HFF-Myc (cell line): ENCODE measurements around the gene MAP3K10.

Experiments
- DNase-seq: peaks from one replicate; pipeline ENCODE4 v3.0.0-alpha.2; 2011; ENCODE audit warnings: low read depth; ENCODE audit errors: extremely low read depth
- H3K4me3 ChIP-seq: replicated peaks from 2 replicates; pipeline ENCODE4 v1.5.1; 2011; ENCODE audit warnings: low read depth, mild to moderate bottlenecking, control low read depth, low read length
- TF ChIP-seq, protein P1 (sequence below): IDR thresholded peaks from 2 replicates; pipeline ENCODE4 v1.5.1; 2012; ENCODE audit warnings: mild to moderate bottlenecking, low read depth, low read length, control low read depth; ENCODE audit errors: missing control alignments

MAP3K10 gene

DNA sequence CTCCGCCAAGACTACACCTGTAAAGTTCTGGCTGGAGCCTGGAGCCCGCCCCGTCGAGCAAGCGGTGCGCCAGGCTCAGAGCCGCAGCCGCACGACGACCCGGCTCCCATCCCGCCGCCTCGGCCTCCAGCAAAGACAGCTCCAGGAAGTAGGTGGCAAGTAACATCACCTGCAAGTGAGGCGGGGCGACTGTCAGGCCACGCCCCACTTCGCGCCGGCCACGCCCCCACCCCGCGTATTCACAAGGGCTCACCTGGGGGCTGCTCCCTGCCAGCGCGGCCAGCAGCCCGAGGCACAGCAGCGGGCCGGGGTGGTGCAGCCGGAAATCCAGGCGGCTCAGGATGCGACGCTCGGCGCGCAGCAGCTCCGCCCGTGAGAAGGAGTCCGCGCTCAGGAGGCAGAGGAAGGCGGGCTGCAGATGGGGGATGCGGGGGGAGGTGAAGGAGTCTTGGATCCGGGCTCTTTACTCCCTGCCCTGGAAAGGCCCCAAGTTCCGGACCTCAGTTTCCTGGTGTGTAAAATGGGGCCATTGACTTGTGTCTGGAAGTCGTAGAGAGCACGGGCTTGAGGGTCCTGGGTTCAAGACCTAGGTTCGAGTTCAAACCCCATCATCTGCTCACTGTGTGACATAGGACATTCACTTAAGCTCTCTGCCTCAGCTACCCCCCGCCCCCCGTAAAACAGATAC lies 32.1 kb downstream of the MAP3K10 start:
- DNase-seq = no peak
- TF ChIP-seq, protein P1, sequence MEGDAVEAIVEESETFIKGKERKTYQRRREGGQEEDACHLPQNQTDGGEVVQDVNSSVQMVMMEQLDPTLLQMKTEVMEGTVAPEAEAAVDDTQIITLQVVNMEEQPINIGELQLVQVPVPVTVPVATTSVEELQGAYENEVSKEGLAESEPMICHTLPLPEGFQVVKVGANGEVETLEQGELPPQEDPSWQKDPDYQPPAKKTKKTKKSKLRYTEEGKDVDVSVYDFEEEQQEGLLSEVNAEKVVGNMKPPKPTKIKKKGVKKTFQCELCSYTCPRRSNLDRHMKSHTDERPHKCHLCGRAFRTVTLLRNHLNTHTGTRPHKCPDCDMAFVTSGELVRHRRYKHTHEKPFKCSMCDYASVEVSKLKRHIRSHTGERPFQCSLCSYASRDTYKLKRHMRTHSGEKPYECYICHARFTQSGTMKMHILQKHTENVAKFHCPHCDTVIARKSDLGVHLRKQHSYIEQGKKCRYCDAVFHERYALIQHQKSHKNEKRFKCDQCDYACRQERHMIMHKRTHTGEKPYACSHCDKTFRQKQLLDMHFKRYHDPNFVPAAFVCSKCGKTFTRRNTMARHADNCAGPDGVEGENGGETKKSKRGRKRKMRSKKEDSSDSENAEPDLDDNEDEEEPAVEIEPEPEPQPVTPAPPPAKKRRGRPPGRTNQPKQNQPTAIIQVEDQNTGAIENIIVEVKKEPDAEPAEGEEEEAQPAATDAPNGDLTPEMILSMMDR = no peak
- no peak overlapping the region for H3K4me3 ChIP-seq

DNA sequence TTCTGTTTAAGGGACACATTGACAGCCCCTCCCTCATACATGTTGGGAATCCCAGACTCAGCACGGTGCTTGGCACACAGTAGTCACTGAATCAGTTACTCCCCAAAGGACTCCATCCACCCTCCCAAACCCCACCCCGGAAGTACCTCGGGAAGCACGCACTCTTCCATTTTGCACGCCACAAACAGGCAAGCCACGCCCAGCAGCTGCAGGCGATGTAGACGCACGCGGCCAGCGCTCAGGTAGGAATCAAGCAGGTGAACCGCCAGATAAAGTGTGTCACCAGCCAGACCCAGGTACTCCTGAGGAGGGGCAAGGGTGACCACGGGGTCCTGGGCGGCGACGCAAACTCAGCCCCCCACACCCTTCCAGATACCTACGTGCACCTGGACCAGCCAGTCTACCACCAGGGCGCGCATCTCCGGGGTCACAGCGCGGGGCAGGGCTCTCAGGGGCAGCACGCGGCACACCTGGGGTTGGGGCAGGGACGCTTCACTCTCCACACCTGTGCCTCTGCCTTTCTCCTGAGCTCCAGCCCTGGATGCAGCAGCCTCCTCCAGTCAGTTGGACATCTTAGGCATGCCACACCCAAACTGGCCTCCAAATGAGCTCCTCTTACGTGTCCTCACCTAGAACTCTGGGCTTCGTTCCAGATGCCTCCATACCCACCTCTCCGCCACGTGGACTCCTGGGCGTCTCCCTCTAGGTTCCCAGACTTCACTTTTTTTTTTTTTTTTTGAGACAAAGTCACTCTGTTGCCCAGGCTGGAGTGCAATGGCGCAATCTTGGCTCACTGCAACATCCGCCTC lies 33.3 kb downstream of the MAP3K10 start:
- H3K4me3 ChIP-seq = no peak overlapping the region
- TF ChIP-seq, protein P1 = no peak
- DNase-seq = no peak

DNA sequence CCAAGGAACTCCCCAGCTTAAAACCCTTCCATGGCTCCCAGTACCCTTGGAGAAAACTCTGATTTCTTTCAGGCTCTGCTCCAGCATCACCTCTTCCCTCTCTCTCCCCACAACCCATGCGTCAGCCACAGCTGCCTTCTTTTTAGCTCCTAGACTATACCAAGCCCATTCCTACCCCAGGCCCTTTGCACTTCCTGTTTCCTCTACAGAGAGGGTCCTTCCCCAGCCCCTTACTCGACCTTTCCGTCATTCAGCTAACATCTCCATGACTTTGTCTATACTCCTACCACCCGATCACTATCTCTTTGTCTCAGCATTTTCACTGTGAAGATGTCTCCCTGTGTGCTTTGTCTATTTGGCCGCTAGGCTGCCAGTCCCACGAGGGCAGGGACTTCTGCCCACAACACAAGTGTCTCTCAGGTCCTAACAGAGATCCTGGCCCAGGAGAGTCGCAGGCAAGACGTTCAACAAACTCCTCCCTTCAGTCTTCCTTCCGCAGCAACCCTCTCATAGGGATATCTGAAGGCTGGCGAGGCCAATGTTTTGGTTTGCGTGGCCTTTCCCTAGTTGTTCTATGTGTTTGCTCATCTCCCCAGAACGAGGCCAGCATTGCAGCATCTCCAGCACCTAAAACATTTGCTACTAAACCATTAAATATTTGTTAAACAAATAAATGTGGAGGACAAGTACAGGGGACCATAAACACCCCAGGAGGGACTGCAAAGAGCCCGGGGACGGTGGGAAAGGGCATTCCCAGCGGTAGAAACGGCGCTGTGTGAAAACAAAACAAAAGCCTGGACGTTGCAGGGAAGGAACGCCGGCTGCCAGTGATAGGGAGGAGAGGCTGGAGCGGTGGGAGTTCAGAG lies 34.4 kb downstream of the MAP3K10 start:
- H3K4me3 ChIP-seq = peak overlapping the region; percentile 8; the same call in 1 of the 2 replicates
- TF ChIP-seq, protein P1 = no peak
- no peak for DNase-seq

DNA sequence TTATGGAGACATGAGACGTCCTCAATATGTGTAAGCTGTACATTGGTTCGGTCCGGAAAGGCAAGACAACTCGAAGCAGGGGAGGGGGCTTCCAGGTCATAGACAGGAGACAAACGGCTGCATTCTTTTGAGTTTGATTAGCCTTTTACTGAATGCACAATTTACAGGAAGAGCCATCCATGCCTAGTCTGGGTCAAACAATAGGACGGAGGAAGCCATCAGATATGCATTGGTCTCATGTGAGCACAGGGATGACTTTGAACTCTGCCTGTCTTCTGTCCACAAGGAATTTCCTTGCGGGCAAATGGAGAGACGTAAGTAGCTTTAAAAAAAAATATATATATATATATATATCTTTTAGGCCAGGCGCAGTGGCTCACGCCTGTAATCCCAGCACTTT lies 37.1 kb downstream of the MAP3K10 start:
- no peak for DNase-seq
- H3K4me3 ChIP-seq = no peak overlapping the region
- TF ChIP-seq, protein P1 = no peak

DNA sequence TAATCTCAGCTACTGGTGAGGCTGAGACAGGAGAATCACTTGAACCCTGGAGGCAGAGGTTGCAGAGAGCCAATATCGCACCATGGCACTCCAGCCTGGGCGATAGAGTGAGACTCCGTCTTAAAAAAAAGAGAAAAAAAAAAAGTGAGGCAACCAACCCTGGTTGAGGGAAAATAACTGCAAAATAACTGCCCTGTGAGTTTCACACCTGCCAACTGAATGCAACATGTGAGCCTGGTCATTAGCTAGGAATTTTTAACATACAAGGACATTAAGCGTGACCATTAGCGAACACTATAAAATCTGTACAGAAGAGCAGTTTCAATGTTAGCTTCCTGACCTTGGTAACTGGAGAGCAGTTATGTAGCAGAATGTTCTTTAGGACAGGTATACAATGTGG lies 37.6 kb downstream of the MAP3K10 start:
- no peak for DNase-seq
- TF ChIP-seq, protein P1 = no peak
- H3K4me3 ChIP-seq = no peak overlapping the region

DNA sequence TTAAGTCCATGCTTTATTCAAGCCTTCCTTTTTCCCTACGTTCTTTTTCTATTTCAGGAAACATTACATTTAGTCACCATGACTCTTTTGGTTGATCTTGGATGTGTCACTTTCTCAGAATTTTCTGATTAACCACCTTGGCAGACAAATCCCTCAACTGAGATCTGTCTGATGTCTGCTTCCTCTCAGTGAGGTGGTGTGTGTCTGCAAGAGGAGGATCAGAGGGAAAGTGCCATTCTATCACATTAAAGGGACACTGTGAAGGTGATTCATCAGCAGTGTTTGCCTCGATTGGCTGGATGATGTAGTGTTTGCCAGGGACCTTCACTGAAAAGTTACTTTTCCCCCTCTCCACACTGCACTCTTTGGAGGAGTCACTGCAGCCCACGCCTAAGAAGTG lies 38.3 kb downstream of the MAP3K10 start:
- TF ChIP-seq, protein P1 = no peak
- no peak for DNase-seq
- H3K4me3 ChIP-seq = no peak overlapping the region
